ENCODE results near the gene TLE2. TPM values are rescaled to one million over a fixed set of nuclear protein-coding genes. Genes with fewer than 3 reads are reported as not detected.

TLE2 gene
- total and polyA plus RNA-seq, 2 of the 4 experiments (the other 2 are of a cell fraction): under 0.01 to 0.41 TPM

DNA sequence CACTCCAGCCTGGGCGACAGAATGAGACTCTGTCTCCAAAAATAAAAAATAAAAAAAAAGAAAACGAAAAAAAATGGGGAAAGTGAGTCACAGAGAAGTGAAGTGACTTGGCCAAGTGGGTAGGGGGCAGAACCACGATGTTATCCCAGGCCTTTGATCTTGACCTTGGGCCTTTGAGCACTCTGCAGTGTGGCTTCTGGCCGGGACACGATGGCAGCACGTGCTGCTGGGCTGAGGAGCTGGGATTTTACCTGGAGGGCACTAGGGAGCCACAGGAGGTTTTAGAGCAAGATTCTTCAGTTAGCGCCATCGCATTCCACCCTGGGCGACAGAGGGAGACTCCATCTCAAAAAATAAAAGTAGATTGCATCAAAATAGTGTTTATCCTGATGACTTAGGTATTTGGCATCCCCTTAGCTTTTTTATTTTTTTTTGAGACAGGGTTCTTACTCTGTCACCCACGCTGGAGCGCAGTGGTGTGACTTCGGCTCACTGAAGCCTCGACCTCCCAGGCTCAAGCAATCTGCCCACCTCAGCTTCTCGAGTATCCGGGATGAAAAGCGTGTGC lies 37.5 kb upstream of the TLE2 start:
- intact Hi-C loops (cut with micrococcal nuclease): no loop called here
- no peak overlapping the region for H3K18ac ChIP-seq (ENCODE audit: low read depth, low read length)
- H2BK5ac ChIP-seq (ENCODE audit: low read depth, low read length, poor library complexity, severe bottlenecking): no peak overlapping the region
- H4K8ac ChIP-seq (ENCODE audit: low read depth in 2 of 2, low read length in 2 of 2): no peak overlapping the region
- peaks cover 4% of the 10 kb centered on the region for H3K4me1 ChIP-seq (ENCODE audit: control insufficient read depth, insufficient read depth, low read length)
- no peak overlapping the region for H3K56ac ChIP-seq (ENCODE audit: extremely low read depth, insufficient read depth, low read length)
- no TSS peak for BruUV-seq (replicated peaks)
- H4K20me1 ChIP-seq (ENCODE audit: insufficient read depth, low read length): no peaks in the 10 kb centered on the region
- H3K27me3 ChIP-seq (ENCODE audit: control insufficient read depth, insufficient read depth, low read length): no peaks in the 10 kb centered on the region
- no peaks in the 10 kb centered on the region for H3K36me3 ChIP-seq (ENCODE audit: control insufficient read depth, insufficient read depth, low read length)
- H4K91ac ChIP-seq (ENCODE audit: insufficient read depth, low read depth, low read length): no peak overlapping the region
- no peak overlapping the region for H3K23ac ChIP-seq (ENCODE audit: low read depth, low read length)
- no peak overlapping the region for H3K14ac ChIP-seq (replicated peaks; ENCODE audit: low read depth, low read length)
- no peak overlapping the region for H3K4ac ChIP-seq (ENCODE audit: low read depth, low read length)
- no peaks in the 10 kb centered on the region; the same call in 1 of the 2 replicates for H3K9me1 ChIP-seq (ENCODE audit: insufficient read depth, low read length)
- peaks cover 0 to 7% of the 10 kb centered on the region in 2 experiments; a peak in 1 of 4 replicates for H3K79me1 ChIP-seq (ENCODE audit: low read depth in 1 of 2, low read length in 2 of 2)
- H3K4me3 ChIP-seq (ENCODE audit: insufficient read depth, low read depth, low read length): no peak overlapping the region
- no peak overlapping the region for H3K4me2 ChIP-seq (ENCODE audit: low read depth, low read length)
- WGBS, 2 experiments (ENCODE audit: extremely low coverage in 2 of 2, insufficient read length in 1 of 2): 78% methylated on average over 6 of the region's 16 CpGs; no CpG with 5 or more reads in 1 of the 2 experiments
- TF ChIP-seq CEBPB (IDR thresholded peaks at IDR 0.05; ENCODE audit: low read depth, low read length): no peak
- no peak for TF ChIP-seq NFE2L2 (IDR thresholded peaks at IDR 0.05; ENCODE audit: low read depth, low read length)
- no peak for TF ChIP-seq FOS (IDR thresholded peaks at IDR 0.05; ENCODE audit: low read depth, low read length)
- no peak for TF ChIP-seq MXI1 (IDR thresholded peaks at IDR 0.05; ENCODE audit: borderline replicate concordance, low read depth, low read length)
- no peak for TF ChIP-seq RFX5 (IDR thresholded peaks at IDR 0.05; ENCODE audit: low read depth, low read length)
- no peak for TF ChIP-seq POLR2A (IDR thresholded peaks at IDR 0.05; ENCODE audit: low read depth, low read length)
- TF ChIP-seq RAD21 (IDR thresholded peaks at IDR 0.05; ENCODE audit: low read length): no peak
- no peak for DNase-seq
- ChIA-PET CTCF (no interaction called here), POLR2A (ENCODE audit: unreplicated experiment) (no interaction called here)
- no peaks in the 10 kb centered on the region for H3K9me3 ChIP-seq (ENCODE audit: control insufficient read depth, insufficient read depth, low read length)
- H2BK15ac ChIP-seq (ENCODE audit: low read depth, low read length): no peak overlapping the region
- H4K5ac ChIP-seq (ENCODE audit: low read depth, low read length): no peak overlapping the region
- dilution Hi-C loops (cut with HindIII; ENCODE audit: low sequenced_read_pairs, unreplicated experiment): no loop called here
- no peak overlapping the region for H3K9ac ChIP-seq (ENCODE audit: low read depth, low read length)
- no peak overlapping the region for H2AK5ac ChIP-seq (ENCODE audit: low read depth, low read length)
- in situ Hi-C loops (cut with MboI; ENCODE audit: low sequenced_read_pairs): no loop called here
- no peak overlapping the region for H3K27ac ChIP-seq (ENCODE audit: insufficient read depth, low read length)
- H2AK9ac ChIP-seq (replicated peaks; ENCODE audit: low read depth, low read length, poor library complexity): no peak overlapping the region
- H2BK120ac ChIP-seq (ENCODE audit: low read depth, low read length): no peak overlapping the region
- no peak overlapping the region for H2AFZ ChIP-seq (replicated peaks; ENCODE audit: low read length, poor library complexity)
- no peak for ATAC-seq (ENCODE audit: low read depth)
- no peak overlapping the region for H2BK20ac ChIP-seq (ENCODE audit: low read depth, low read length)
